ENCODE results near the gene RAPGEF2. TPM values are rescaled to one million over a fixed set of nuclear protein-coding genes. Genes with fewer than 3 reads are reported as not detected.

Gene RAPGEF2
- total and polyA plus RNA-seq, 2 experiments from 2014 or later = 10.2 to 63.1 TPM

GRCh38 chr4:159158083-159158617 lies 55.3 kb downstream of the RAPGEF2 start (continued):
- TF ChIP-seq ZNF462 (CRISPR knock-in tag; IDR thresholded peaks at IDR 0.05) = no peak
- TF ChIP-seq EZH2 (IDR thresholded peaks at IDR 0.05; ENCODE audit: low read depth, unreplicated experiment) = no peak
- no peak for TF ChIP-seq JUNB (IDR thresholded peaks at IDR 0.05; ENCODE audit: unreplicated experiment)
- no peak for TF ChIP-seq POLR2AphosphoS5 (IDR thresholded peaks at IDR 0.05; ENCODE audit: low read depth)
- TF ChIP-seq, protein P1, sequence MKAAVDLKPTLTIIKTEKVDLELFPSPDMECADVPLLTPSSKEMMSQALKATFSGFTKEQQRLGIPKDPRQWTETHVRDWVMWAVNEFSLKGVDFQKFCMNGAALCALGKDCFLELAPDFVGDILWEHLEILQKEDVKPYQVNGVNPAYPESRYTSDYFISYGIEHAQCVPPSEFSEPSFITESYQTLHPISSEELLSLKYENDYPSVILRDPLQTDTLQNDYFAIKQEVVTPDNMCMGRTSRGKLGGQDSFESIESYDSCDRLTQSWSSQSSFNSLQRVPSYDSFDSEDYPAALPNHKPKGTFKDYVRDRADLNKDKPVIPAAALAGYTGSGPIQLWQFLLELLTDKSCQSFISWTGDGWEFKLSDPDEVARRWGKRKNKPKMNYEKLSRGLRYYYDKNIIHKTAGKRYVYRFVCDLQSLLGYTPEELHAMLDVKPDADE (IDR thresholded peaks at IDR 0.05) = no peak
- no peak for TF ChIP-seq CREB1 (CRISPR knock-in tag; IDR thresholded peaks at IDR 0.05; ENCODE audit: low read depth)

GRCh38 chr4:159158985-159159384 lies 56.1 kb downstream of the RAPGEF2 start:
- H3K9me2 ChIP-seq (ENCODE audit: insufficient read depth) = no peaks in the 10 kb centered on the region
- Mint-ChIP-seq H3K27ac (peak overlapping the region; percentile 29; the same call in 1 of the 2 replicates), H3K4me1 (peaks cover 53% of the 10 kb centered on the region), H3K36me3 (ENCODE audit: low read depth) (no peaks in the 10 kb centered on the region), H3K4me3 (no peak overlapping the region), H3K27me3 (ENCODE audit: insufficient read depth, low read depth, poor library complexity) (no peaks in the 10 kb centered on the region), H3K9me3 (no peaks in the 10 kb centered on the region)
- H3K4me1 ChIP-seq (ENCODE audit: insufficient read depth) = peaks cover 43% of the 10 kb centered on the region
- 0 out of 2 replicates have a peak overlapping the region, but pooled peaks have one; percentile 40 for H3K4me2 ChIP-seq
- H3K27me3 ChIP-seq (ENCODE audit: insufficient read depth) = no peaks in the 10 kb centered on the region
- DNase-seq (ENCODE audit: low spot score) (no peak), ATAC-seq (peak; percentile 21; the same call in 1 of the 3 replicates)
- H4K20me1 ChIP-seq (replicated peaks; ENCODE audit: insufficient read depth) = no peaks in the 10 kb centered on the region; the same call in 1 of the 2 replicates
- no peaks in the 10 kb centered on the region for H3F3A ChIP-seq (replicated peaks; ENCODE audit: low read depth)
- H3K79me2 ChIP-seq (replicated peaks; ENCODE audit: insufficient read depth) = peaks cover 97% of the 10 kb centered on the region
- no peak overlapping the region for H2AFZ ChIP-seq
- no peak overlapping the region for H3K27ac ChIP-seq (ENCODE audit: low read depth)
- H3K4me3 ChIP-seq = no peak overlapping the region
- no peaks in the 10 kb centered on the region for H3K36me3 ChIP-seq (ENCODE audit: insufficient read depth)
- TF ChIP-seq, protein P2, sequence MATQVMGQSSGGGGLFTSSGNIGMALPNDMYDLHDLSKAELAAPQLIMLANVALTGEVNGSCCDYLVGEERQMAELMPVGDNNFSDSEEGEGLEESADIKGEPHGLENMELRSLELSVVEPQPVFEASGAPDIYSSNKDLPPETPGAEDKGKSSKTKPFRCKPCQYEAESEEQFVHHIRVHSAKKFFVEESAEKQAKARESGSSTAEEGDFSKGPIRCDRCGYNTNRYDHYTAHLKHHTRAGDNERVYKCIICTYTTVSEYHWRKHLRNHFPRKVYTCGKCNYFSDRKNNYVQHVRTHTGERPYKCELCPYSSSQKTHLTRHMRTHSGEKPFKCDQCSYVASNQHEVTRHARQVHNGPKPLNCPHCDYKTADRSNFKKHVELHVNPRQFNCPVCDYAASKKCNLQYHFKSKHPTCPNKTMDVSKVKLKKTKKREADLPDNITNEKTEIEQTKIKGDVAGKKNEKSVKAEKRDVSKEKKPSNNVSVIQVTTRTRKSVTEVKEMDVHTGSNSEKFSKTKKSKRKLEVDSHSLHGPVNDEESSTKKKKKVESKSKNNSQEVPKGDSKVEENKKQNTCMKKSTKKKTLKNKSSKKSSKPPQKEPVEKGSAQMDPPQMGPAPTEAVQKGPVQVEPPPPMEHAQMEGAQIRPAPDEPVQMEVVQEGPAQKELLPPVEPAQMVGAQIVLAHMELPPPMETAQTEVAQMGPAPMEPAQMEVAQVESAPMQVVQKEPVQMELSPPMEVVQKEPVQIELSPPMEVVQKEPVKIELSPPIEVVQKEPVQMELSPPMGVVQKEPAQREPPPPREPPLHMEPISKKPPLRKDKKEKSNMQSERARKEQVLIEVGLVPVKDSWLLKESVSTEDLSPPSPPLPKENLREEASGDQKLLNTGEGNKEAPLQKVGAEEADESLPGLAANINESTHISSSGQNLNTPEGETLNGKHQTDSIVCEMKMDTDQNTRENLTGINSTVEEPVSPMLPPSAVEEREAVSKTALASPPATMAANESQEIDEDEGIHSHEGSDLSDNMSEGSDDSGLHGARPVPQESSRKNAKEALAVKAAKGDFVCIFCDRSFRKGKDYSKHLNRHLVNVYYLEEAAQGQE (IDR thresholded peaks at IDR 0.05; ENCODE audit: unreplicated experiment) = no peak
- TF ChIP-seq NANOG (IDR thresholded peaks at IDR 0.05; ENCODE audit: borderline replicate concordance) = no peak
- no peak for TF ChIP-seq STAT1 (IDR thresholded peaks at IDR 0.05; ENCODE audit: unreplicated experiment)
- no peak for TF ChIP-seq POLR2AphosphoS5 (IDR thresholded peaks at IDR 0.05; ENCODE audit: low read depth)
- TF ChIP-seq ZNF331 (CRISPR knock-in tag; IDR thresholded peaks at IDR 0.05; ENCODE audit: low read depth) = no peak
